Smooth muscle cell (in vitro differentiated cells): ENCODE data around the gene CSRP3. TPM values are rescaled to one million over a fixed set of nuclear protein-coding genes. Genes with fewer than 3 reads are reported as not detected.

Experiments used
- DNase-seq: peaks from one replicate; lab custom pipeline; 2025; ENCODE audit not compliant: unreplicated experiment; lab: John Stamatoyannopoulos, UW
- H2AFZ ChIP-seq: fragments of 200-600 bp; sonication (generic); 2 replicates; pipeline ENCODE4 v1.6.0; 2016; ENCODE audit warnings: antibody characterized with exemption, low read depth, mild to moderate bottlenecking
- H3F3A ChIP-seq: fragments of 200-600 bp; sonication (generic); 2 replicates; pipeline ENCODE4 v1.6.0; 2017; ENCODE audit warnings: antibody characterized with exemption, low read depth
- H3K27ac ChIP-seq: fragments of 200-600 bp; sonication (generic); 2 replicates; pipeline ENCODE4 v1.5.1; 2016; ENCODE audit warnings: low read depth, mild to moderate bottlenecking
- H3K27me3 ChIP-seq: fragments of 200-600 bp; sonication (generic); 2 replicates; pipeline ENCODE4 v1.6.1; 2016; ENCODE audit warnings: low read depth, mild to moderate bottlenecking
- H3K36me3 ChIP-seq: fragments of 200-600 bp; sonication (generic); 2 replicates; pipeline ENCODE4 v1.5.1; 2016; ENCODE audit warnings: low read depth
- H3K4me1 ChIP-seq: fragments of 200-600 bp; sonication (generic); 2 replicates; pipeline ENCODE4 v1.5.1; 2016; ENCODE audit warnings: low read depth
- H3K4me2 ChIP-seq: fragments of 200-600 bp; sonication (generic); 2 replicates; pipeline ENCODE4 v1.6.0; 2016; ENCODE audit warnings: mild to moderate bottlenecking
- H3K4me3 ChIP-seq: fragments of 200-600 bp; sonication (generic); 2 replicates; pipeline ENCODE4 v1.5.1; 2016; ENCODE audit warnings: mild to moderate bottlenecking
- H3K79me2 ChIP-seq: fragments of 200-600 bp; sonication (generic); 2 replicates; pipeline ENCODE4 v1.6.0; 2016; ENCODE audit warnings: low read depth, mild to moderate bottlenecking
- H3K9ac ChIP-seq: fragments of 200-600 bp; sonication (generic); 2 replicates; pipeline ENCODE4 v1.6.0; 2016; ENCODE audit warnings: low read depth
- H3K9me3 ChIP-seq: fragments of 200-600 bp; sonication (generic); replicated peaks from 2 replicates; pipeline ENCODE4 v1.5.1; 2016; ENCODE audit warnings: low read depth
- H4K20me1 ChIP-seq: fragments of 200-600 bp; sonication (generic); 2 replicates; pipeline ENCODE4 v1.6.0; 2016; ENCODE audit warnings: low read depth
- CTCF ChIP-seq: fragments of 200-600 bp; sonication (generic); IDR thresholded peaks from 2 replicates; pipeline ENCODE4 v1.5.1; 2017; ENCODE audit warnings: borderline replicate concordance, mild to moderate bottlenecking, antibody characterized with exemption; ENCODE audit not compliant: insufficient read depth, poor library complexity, severe bottlenecking
- WGBS: methylation state at CpG from one replicate; pipeline ENCODE4 v1.1.7; 2016; ENCODE audit warnings: low lambda C conversion rate; 5-methylcytosine and 5-hydroxymethylcytosine counted together
- polyA plus RNA-seq: library from polyadenylated mRNA; unstranded; fragments of >200 nt; fragmentation: Nextera tagmentation; extraction: Ambion mirVana; gene quantifications from 2 replicates; pipeline ENCODE4 v1.2.1, GENCODE V29; 2016
- total RNA-seq: library from RNA; depleted of rRNA; stranded (reverse); fragments of >200 nt; gene quantifications from 2 replicates; pipeline ENCODE4 v1.2.3, GENCODE V29; 2014

CSRP3 gene
- total and polyA plus RNA-seq, 2 experiments from 2014 or later = not detected

GRCh38 chr11:19242179-19242932, 40.6 kb upstream of the CSRP3 start:
- peak overlapping the region; percentile 75 for H3K4me3 ChIP-seq
- no peak for TF ChIP-seq CTCF
- no peak overlapping the region for H3K9ac ChIP-seq
- H2AFZ ChIP-seq = peak overlapping the region; percentile 45
- no peaks in the 10 kb centered on the region for H4K20me1 ChIP-seq
- no peaks in the 10 kb centered on the region for H3K79me2 ChIP-seq
- peak overlapping the region; percentile 100 for H3K4me2 ChIP-seq
- H3K27me3 ChIP-seq = peaks cover 29% of the 10 kb centered on the region
- peaks cover 4% of the 10 kb centered on the region for H3F3A ChIP-seq
- H3K27ac ChIP-seq = no peak overlapping the region
- peaks cover 19% of the 10 kb centered on the region for H3K4me1 ChIP-seq
- no peaks in the 10 kb centered on the region for H3K9me3 ChIP-seq
- no peaks in the 10 kb centered on the region for H3K36me3 ChIP-seq
- 9% methylated on average over 55 of the region's 55 CpGs for WGBS
- no peak for DNase-seq

- Histone ChIP-seq H3K36me3 (no peaks in the 10 kb centered on the region), H3F3A (peaks cover 4% of the 10 kb centered on the region), H3K27ac (no peak overlapping the region), H3K9ac (no peak overlapping the region), H3K4me3 (peak overlapping the region; percentile 75), H4K20me1 (no peaks in the 10 kb centered on the region), H3K79me2 (no peaks in the 10 kb centered on the region), H3K4me1 (peaks cover 19% of the 10 kb centered on the region), H3K9me3 (no peaks in the 10 kb centered on the region), H3K4me2 (peak overlapping the region; percentile 100), H3K27me3 (peaks cover 29% of the 10 kb centered on the region), H2AFZ (peak overlapping the region; percentile 58)
- DNase-seq = no peak
- TF ChIP-seq CTCF = no peak
- whole genome bisulfite sequencing = 2% methylated on average over 61 of the region's 92 CpGs
Observed at GRCh38 chr11:19241260-19242178, 39.7 kb upstream of the CSRP3 start.

- Histone ChIP-seq H3K4me3 (peak within 1 kb of the TSS; percentile 75), H4K20me1 (no peaks in the 10 kb centered on the region), H3F3A (peaks cover 4% of the 10 kb centered on the region), H3K4me2 (peak within 1 kb of the TSS; percentile 100), H3K27ac (no peak within 1 kb of the TSS), H3K79me2 (no peaks in the 10 kb centered on the region), H3K4me1 (peaks cover 19% of the 10 kb centered on the region), H2AFZ (peak within 1 kb of the TSS; percentile 97), H3K27me3 (peaks cover 29% of the 10 kb centered on the region), H3K9me3 (no peaks in the 10 kb centered on the region), H3K36me3 (no peaks in the 10 kb centered on the region), H3K9ac (peak within 1 kb of the TSS; percentile 27)
- WGBS = 1% methylated on average over 49 of the region's 59 CpGs
- peak; percentile 69 for DNase-seq
- no peak for TF ChIP-seq CTCF
Observed at GRCh38 chr11:19240420-19241259, 38.9 kb upstream of the CSRP3 start, which contains the start of gene E2F8. Gene E2F8 (minus strand): TSS chr11:19240945. CDS start chr11:19240121, 824 bp downstream.
